Karpas-422 (cell line): ENCODE data around the gene SF1. TPM values are rescaled to one million over a fixed set of nuclear protein-coding genes. Genes with fewer than 3 reads are reported as not detected.

Source experiments
- DNase-seq: peaks from one replicate; pipeline ENCODE4 v3.0.0-alpha.2; 2015
- H2AFZ ChIP-seq: fragments of 200-600 bp; sonication (generic); 2 replicates; pipeline ENCODE4 v1.6.1; 2014; ENCODE audit warnings: antibody characterized with exemption, low read length, mixed read lengths
- H3K27ac ChIP-seq: fragments of 200-600 bp; sonication (generic); 2 replicates; pipeline ENCODE4 v1.5.1; 2014; ENCODE audit warnings: mild to moderate bottlenecking, low read length, moderate library complexity
- H3K27me3 ChIP-seq: fragments of 200-600 bp; sonication (generic); 2 replicates; pipeline ENCODE4 v1.6.1; 2014; ENCODE audit warnings: low read length, mixed read lengths
- H3K36me3 ChIP-seq: fragments of 200-600 bp; sonication (generic); 2 replicates; pipeline ENCODE4 v1.6.1; 2014; ENCODE audit warnings: low read length, mixed read lengths; ENCODE audit not compliant: insufficient read depth
- H3K4me1 ChIP-seq: fragments of 200-600 bp; sonication (generic); 2 replicates; pipeline ENCODE4 v1.6.1; 2014; ENCODE audit warnings: mild to moderate bottlenecking, low read length, mixed read lengths
- H3K4me2 ChIP-seq: fragments of 200-600 bp; sonication (generic); 2 replicates; pipeline ENCODE4 v1.6.1; 2014; ENCODE audit warnings: low read length, low read depth, mild to moderate bottlenecking; ENCODE audit not compliant: poor library complexity, severe bottlenecking
- H3K4me3 ChIP-seq: fragments of 200-600 bp; sonication (generic); 2 replicates; pipeline ENCODE4 v1.5.1; 2014; ENCODE audit warnings: mild to moderate bottlenecking, antibody characterized with exemption, low read length, mixed read lengths
- H3K79me2 ChIP-seq: fragments of 200-600 bp; sonication (generic); 2 replicates; pipeline ENCODE4 v1.6.1; 2014; ENCODE audit warnings: mild to moderate bottlenecking, low read length, mixed read lengths
- H3K9ac ChIP-seq: fragments of 200-600 bp; sonication (generic); 2 replicates; pipeline ENCODE4 v1.6.0; 2014; ENCODE audit warnings: low read length
- H3K9me2 ChIP-seq: fragments of 200-600 bp; sonication (generic), shearing (Covaris generic); replicated peaks from 2 replicates; pipeline ENCODE4 v1.6.0; 2014; ENCODE audit warnings: mild to moderate bottlenecking, low read length, moderate library complexity; ENCODE audit not compliant: insufficient read depth
- H3K9me3 ChIP-seq: fragments of 300-700, 200-600 bp; sonication (generic); 2 replicates; pipeline ENCODE4 v1.6.1; 2014; ENCODE audit warnings: low read length, mixed read lengths
- H4K20me1 ChIP-seq: fragments of 200-600 bp; sonication (generic); 2 replicates; pipeline ENCODE4 v1.6.1; 2014; ENCODE audit warnings: mild to moderate bottlenecking, antibody characterized with exemption, low read length, low read depth; ENCODE audit not compliant: insufficient read depth
- total RNA-seq: library from RNA; depleted of rRNA; stranded (reverse); fragments of >200 nt; shearing (Covaris generic); gene quantifications from 2 replicates; pipeline ENCODE4 v1.2.3, GENCODE V29; 2014; ENCODE audit warnings: low replicate concordance

SF1 gene
- total RNA-seq, 1 experiment from 2014 or later = 156 TPM

DNA sequence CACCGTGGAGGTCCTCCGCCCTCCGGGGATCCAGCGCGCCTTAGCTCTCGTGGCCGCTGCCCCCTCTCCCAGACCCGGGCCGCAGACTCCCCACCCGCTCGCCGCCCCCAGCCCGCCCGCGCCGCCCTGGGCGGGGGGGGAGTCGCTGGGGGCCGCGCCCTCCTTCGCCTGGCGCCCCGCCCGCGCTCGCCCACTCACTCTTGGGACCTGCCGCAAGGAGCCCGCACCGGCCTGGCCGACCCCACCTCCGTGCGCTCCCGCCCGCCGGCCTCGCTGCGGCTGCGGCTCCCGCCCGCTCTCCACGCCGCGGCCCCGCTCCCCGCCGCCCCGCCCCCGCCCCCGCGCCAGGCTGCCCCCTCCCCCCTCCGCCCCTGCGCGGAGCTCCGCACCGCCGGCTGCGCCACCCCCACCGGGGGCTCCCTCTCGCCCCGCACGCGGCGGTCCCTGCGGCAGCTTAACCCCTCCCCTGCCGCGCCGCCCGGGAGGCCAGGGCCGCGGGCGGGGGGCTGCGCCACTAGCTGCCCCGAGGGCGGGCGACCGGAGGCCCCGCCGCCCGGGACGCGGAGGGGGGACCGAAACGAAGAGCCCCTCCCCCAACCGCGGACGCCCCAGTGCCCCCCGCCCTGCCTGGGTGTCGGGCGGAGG lies 33.7 kb downstream of the SF1 start:
- Histone ChIP-seq H3K4me2 (peak overlapping the region; percentile 81), H3K9me3 (no peaks in the 10 kb centered on the region), H2AFZ (no peak overlapping the region), H3K4me3 (peak overlapping the region; percentile 63), H3K27me3 (no peaks in the 10 kb centered on the region; the same call in 1 of the 2 replicates), H3K27ac (no peak overlapping the region), H3K9me2 (no peaks in the 10 kb centered on the region), H4K20me1 (no peaks in the 10 kb centered on the region), H3K79me2 (no peaks in the 10 kb centered on the region), H3K36me3 (no peaks in the 10 kb centered on the region), H3K9ac (peak overlapping the region; percentile 69), H3K4me1 (peaks cover 38% of the 10 kb centered on the region)
- DNase-seq = no peak

GRCh38 chr11:64743591-64744543 lies 34.5 kb downstream of the SF1 start, which contains the start of gene RASGRP2:
Gene RASGRP2, minus strand, starts transcription at chr11:64744142. Its CDS starts 1,276 bp downstream, at chr11:64742866.
- Histone ChIP-seq H3K9me3 (no peaks in the 10 kb centered on the region), H3K9ac (peak within 1 kb of the TSS; percentile 69), H3K4me2 (peak within 1 kb of the TSS; percentile 81), H3K4me3 (peak within 1 kb of the TSS; percentile 63), H3K4me1 (peaks cover 38% of the 10 kb centered on the region), H3K27ac (no peak within 1 kb of the TSS), H3K36me3 (no peaks in the 10 kb centered on the region), H3K79me2 (no peaks in the 10 kb centered on the region), H3K9me2 (no peaks in the 10 kb centered on the region), H3K27me3 (no peaks in the 10 kb centered on the region; the same call in 1 of the 2 replicates), H2AFZ (no peak within 1 kb of the TSS), H4K20me1 (no peaks in the 10 kb centered on the region)
- DNase-seq = peak; percentile 89

DNA sequence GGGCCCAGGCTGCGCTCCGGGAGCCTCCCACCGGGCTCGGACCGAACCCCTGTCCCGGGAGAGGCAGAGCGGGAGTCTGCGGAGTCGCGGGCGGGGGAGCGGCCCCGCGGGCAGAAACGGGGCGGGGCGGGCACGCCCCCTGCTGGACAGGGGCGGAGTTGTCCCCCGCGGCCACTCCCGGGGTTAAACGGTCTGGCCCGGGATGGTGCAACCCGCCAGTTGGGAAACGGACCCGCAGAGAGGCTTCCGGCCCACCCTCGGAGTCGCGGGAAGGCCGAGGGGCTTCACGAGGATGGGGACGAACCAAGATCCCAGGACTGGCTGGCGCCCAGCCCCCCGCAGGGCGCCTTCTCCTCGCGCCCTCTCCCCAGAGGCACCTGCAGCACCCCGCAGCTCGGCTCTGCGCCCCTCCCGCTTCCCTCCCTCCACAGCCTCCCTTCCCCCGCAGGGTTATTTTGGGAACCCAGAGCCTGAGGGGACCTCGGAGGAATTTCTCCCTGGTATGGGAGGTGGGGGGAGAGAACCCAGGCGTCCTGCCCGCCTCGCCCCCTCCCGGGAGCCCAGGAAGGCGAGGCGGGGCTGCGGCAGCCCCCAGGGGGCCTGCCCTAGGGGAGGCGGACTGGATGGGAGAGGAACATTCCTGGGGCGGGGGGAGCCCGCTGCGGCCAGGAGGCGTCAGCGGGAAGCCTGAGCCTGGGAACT lies 35.3 kb downstream of the SF1 start:
- Histone ChIP-seq H2AFZ (no peak overlapping the region), H3K9ac (peak overlapping the region; percentile 45; the same call in 1 of the 2 replicates), H3K4me1 (peaks cover 38% of the 10 kb centered on the region), H4K20me1 (no peaks in the 10 kb centered on the region), H3K27me3 (no peaks in the 10 kb centered on the region; the same call in 1 of the 2 replicates), H3K4me3 (peak overlapping the region; percentile 57), H3K36me3 (no peaks in the 10 kb centered on the region), H3K27ac (no peak overlapping the region), H3K79me2 (no peaks in the 10 kb centered on the region), H3K4me2 (peak overlapping the region; percentile 62), H3K9me3 (no peaks in the 10 kb centered on the region), H3K9me2 (no peaks in the 10 kb centered on the region)
- peak; percentile 80 for DNase-seq

DNA sequence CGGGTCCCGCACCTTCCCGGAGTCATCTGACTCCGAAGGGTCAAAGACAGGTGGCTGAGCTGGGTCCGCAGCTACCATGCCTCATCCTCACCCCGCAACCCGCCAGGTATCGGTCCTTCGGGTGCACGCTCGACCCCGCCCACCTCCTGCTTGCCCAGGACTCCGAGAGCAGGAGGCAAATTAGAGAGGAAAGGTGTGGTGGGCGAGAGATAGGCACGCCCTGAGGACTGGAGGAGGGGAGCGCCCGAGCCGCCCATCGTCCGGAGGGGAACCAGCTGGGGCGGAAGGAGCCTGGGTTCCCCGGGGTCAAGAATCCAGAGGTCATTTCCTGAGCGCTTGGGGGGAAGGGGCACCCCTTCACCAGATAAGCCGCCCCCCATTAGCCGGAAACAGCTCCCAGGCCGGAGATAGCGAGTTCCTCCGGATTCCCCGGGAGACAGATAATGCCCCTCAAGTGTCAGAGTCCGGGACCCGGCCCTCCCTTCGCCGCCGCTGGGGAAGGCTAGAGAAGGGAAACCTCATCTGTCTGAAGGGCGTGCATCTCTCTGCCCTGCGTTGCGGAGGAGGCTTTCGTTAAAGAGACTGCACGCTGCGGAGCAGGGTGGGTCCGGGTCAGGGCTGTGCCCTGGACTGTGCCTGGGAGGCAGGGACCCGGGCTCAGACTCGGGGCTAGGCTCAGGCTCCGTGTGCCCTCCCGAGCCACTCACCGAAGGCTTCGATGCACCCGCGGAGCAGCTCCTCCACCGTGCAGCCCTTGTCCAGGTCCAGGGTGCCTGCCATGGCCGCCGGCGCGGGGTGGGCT lies 36.1 kb downstream of the SF1 start:
- Histone ChIP-seq H3K36me3 (no peaks in the 10 kb centered on the region), H4K20me1 (no peaks in the 10 kb centered on the region), H3K4me2 (peak overlapping the region; percentile 62), H3K27me3 (no peaks in the 10 kb centered on the region; the same call in 1 of the 2 replicates), H3K27ac (no peak overlapping the region), H3K4me1 (peaks cover 38% of the 10 kb centered on the region), H3K4me3 (0 out of 2 replicates have a peak overlapping the region, but pooled peaks have one; percentile 57), H3K9me2 (no peaks in the 10 kb centered on the region), H3K79me2 (no peaks in the 10 kb centered on the region), H2AFZ (no peak overlapping the region), H3K9me3 (no peaks in the 10 kb centered on the region), H3K9ac (no peak overlapping the region)
- peak; percentile 59 for DNase-seq

DNA sequence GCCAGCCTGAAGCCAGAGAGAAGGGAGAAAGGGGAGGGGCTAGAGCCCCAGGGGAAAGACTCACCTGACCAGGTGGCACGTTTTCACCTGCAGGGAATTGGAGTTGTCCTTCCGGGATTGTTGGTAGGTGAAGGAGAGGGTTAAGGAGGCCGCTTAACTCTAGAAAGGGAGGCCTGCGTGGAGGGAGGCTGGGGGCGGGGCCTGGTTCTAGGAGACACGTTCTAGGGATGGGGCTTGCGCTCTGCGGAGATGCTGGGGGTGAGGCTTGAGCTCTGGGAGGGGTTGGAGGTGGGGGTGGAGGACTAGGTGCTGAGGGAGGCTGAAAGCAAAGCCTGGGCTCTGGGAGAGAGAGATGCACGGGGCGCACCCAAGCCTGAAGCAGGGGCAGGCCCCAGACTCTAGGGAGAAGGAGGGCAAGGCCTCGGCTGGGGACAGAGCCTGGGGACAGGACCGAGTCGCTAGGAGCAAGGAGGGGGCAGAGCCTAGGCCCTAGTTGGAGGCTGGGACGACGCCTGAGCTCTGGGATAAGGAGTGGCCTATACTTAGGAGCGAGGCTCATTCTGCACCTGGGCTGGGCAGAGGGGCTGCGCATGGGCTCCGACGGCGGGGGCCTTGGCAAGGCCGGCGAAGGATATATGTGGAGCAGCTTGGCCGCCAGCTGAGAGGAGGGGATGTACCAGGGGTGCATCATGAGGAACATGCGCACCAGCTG lies 36.8 kb downstream of the SF1 start:
- H3K4me2 ChIP-seq = no peak overlapping the region
- no peaks in the 10 kb centered on the region for H3K9me3 ChIP-seq
- H4K20me1 ChIP-seq = no peaks in the 10 kb centered on the region
- peaks cover 38% of the 10 kb centered on the region for H3K4me1 ChIP-seq
- H3K36me3 ChIP-seq = no peaks in the 10 kb centered on the region
- DNase-seq = no peak
- H3K4me3 ChIP-seq = no peak overlapping the region
- H2AFZ ChIP-seq = no peak overlapping the region
- H3K27me3 ChIP-seq = no peaks in the 10 kb centered on the region; the same call in 1 of the 2 replicates
- H3K9ac ChIP-seq = no peak overlapping the region
- H3K79me2 ChIP-seq = no peaks in the 10 kb centered on the region
- H3K9me2 ChIP-seq = no peaks in the 10 kb centered on the region
- H3K27ac ChIP-seq = no peak overlapping the region

- Histone ChIP-seq H3K79me2 (no peaks in the 10 kb centered on the region), H3K9ac (no peak overlapping the region), H4K20me1 (no peaks in the 10 kb centered on the region)
These were observed 38.5 kb downstream of the SF1 start for GRCh38 chr11:64739871-64740270.

GRCh38 chr11:64736654-64737053 lies 41.7 kb downstream of the SF1 start:
- DNase-seq = no peak
- Histone ChIP-seq H3K9me2 (no peaks in the 10 kb centered on the region), H3K9me3 (no peaks in the 10 kb centered on the region), H4K20me1 (no peaks in the 10 kb centered on the region), H3K9ac (no peak overlapping the region), H3K4me2 (no peak overlapping the region), H3K4me3 (no peak overlapping the region), H3K79me2 (no peaks in the 10 kb centered on the region), H3K27me3 (no peaks in the 10 kb centered on the region), H3K4me1 (no peaks in the 10 kb centered on the region), H2AFZ (no peak overlapping the region), H3K36me3 (no peaks in the 10 kb centered on the region), H3K27ac (no peak overlapping the region)

More at GRCh38 chr11:64739871-64740270, 38.5 kb downstream of the SF1 start:
- H3K4me1 ChIP-seq = peaks cover 24% of the 10 kb centered on the region
- no peak overlapping the region for H3K4me2 ChIP-seq
- H3K9me2 ChIP-seq = no peaks in the 10 kb centered on the region
- no peaks in the 10 kb centered on the region; the same call in 1 of the 2 replicates for H3K27me3 ChIP-seq
- no peak overlapping the region for H3K4me3 ChIP-seq
- no peak overlapping the region for H3K27ac ChIP-seq
- no peaks in the 10 kb centered on the region for H3K36me3 ChIP-seq
- no peak for DNase-seq
- no peak overlapping the region for H2AFZ ChIP-seq
- H3K9me3 ChIP-seq = no peaks in the 10 kb centered on the region
